HL-60 (cell line): ENCODE measurements around the gene GAMT.

ENCODE experiments used
- DNase-seq, 2 experiments: peaks; one replicate each; pipeline ENCODE4 v3.0.0-alpha.2; 2010 to 2020; ENCODE audit warnings: low read depth in 1 of 2, low spot score in 1 of 2
- H3K27ac ChIP-seq: fragments of 250-450 bp; sonication (Bioruptor Pico); replicated peaks from 2 replicates; pipeline ENCODE4 v1.5.1; 2020; ENCODE audit warnings: mild to moderate bottlenecking, moderate library complexity
- H3K27me3 ChIP-seq: fragments of 250-450 bp; sonication (Bioruptor Pico); 2 replicates; pipeline ENCODE4 v1.5.1; 2021; ENCODE audit warnings: mild to moderate bottlenecking, moderate library complexity; ENCODE audit not compliant: insufficient read depth, poor library complexity, severe bottlenecking
- H3K4me3 ChIP-seq: replicated peaks from 2 replicates; pipeline ENCODE4 v1.5.1; 2011; ENCODE audit warnings: mild to moderate bottlenecking, control low read depth, low read length; ENCODE audit not compliant: insufficient read depth
- CTCF ChIP-seq: IDR thresholded peaks from one replicate; pipeline ENCODE4 v1.5.1; 2011; ENCODE audit warnings: low read length, control low read depth, inconsistent platforms; ENCODE audit not compliant: insufficient read depth
- GABPA ChIP-seq: IDR thresholded peaks from 2 replicates; pipeline ENCODE4 v1.6.1; 2012; ENCODE audit warnings: low read depth
- POLR2AphosphoS5 ChIP-seq: IDR thresholded peaks from 2 replicates; pipeline ENCODE4 v1.6.1; 2012; ENCODE audit warnings: low read depth
- REST ChIP-seq: IDR thresholded peaks from 2 replicates; pipeline ENCODE4 v1.6.1; 2012; ENCODE audit warnings: low read depth; ENCODE audit not compliant: insufficient replicate concordance
- SPI1 ChIP-seq: IDR thresholded peaks from 2 replicates; pipeline ENCODE4 v1.6.1; 2012; ENCODE audit warnings: low read depth, mild to moderate bottlenecking, borderline replicate concordance

The GAMT gene

GRCh38 chr19:1412323-1412923, 11.1 kb upstream of the GAMT start:
- Histone ChIP-seq H3K27me3 (no peaks in the 10 kb centered on the region), H3K4me3 (no peak overlapping the region), H3K27ac (no peak overlapping the region)
- no peak for DNase-seq
- no peak for TF ChIP-seq POLR2AphosphoS5
- TF ChIP-seq REST = no peak
- no peak for TF ChIP-seq GABPA
- no peak for TF ChIP-seq CTCF
- TF ChIP-seq SPI1 = no peak

- H3K4me3 ChIP-seq = no peak overlapping the region
- DNase-seq = no peak
- no peaks in the 10 kb centered on the region for H3K27me3 ChIP-seq
- no peak overlapping the region for H3K27ac ChIP-seq
- TF ChIP-seq CTCF (no peak), REST (no peak), SPI1 (no peak), GABPA (no peak), POLR2AphosphoS5 (no peak)
Measured at GRCh38 chr19:1411255-1412191, 10.2 kb upstream of the GAMT start.

GRCh38 chr19:1410789-1411188, 9.4 kb upstream of the GAMT start:
- Histone ChIP-seq H3K27me3 (no peaks in the 10 kb centered on the region), H3K27ac (no peak overlapping the region; the same call in 1 of the 2 replicates), H3K4me3 (no peak overlapping the region)
- TF ChIP-seq GABPA (no peak), POLR2AphosphoS5 (no peak), CTCF (no peak), SPI1 (no peak), REST (no peak)
- DNase-seq = no peak
